ENCODE measurements around the gene SLC43A3. TPM values are rescaled to one million over a fixed set of nuclear protein-coding genes. Genes with fewer than 3 reads are reported as not detected.

Gene SLC43A3
- total RNA-seq, 4 donors from 2014 or later, result 26.6 to 90.4 (median 77.0) TPM

- intact Hi-C loops (cut with DNase I), result no loop called here
- no peaks in the 10 kb centered on the region for H3K4me1 ChIP-seq
- TF ChIP-seq EP300 (IDR thresholded peaks at IDR 0.05) (no peak), POLR2AphosphoS5 (IDR thresholded peaks at IDR 0.05) (no peak)
- peaks cover 0 to 30% (median 0%) of the 10 kb centered on the region in 4 donors for H3K27me3 ChIP-seq
- no peaks in the 10 kb centered on the region for H3K36me3 ChIP-seq
- H3K4me3 ChIP-seq, result no peak overlapping the region
- no peaks in the 10 kb centered on the region for H3K9me3 ChIP-seq
- no peak for DNase-seq (ENCODE audit: extremely low spot score)
- H3K27ac ChIP-seq (replicated peaks in 1 of 4), result no peak overlapping the region
- WGBS, result 76% methylated on average over 4 of the region's 4 CpGs
These were observed 41.4 kb upstream of the SLC43A3 start for GRCh38 chr11:57468276-57468675.

- TF ChIP-seq CTCF (IDR thresholded peaks at IDR 0.05), result no peak
- H3K36me3 ChIP-seq, result no peaks in the 10 kb centered on the region
- intact Hi-C loops (cut with DNase I), result no loop called here
- H3K4me3 ChIP-seq, result no peak overlapping the region
- WGBS, result 83% methylated on average over 22 of the region's 23 CpGs
- peaks cover 0 to 34% (median 0%) of the 10 kb centered on the region in 4 donors for H3K27me3 ChIP-seq
- H3K27ac ChIP-seq (replicated peaks in 1 of 4), result no peak overlapping the region
- H3K9me3 ChIP-seq, result no peaks in the 10 kb centered on the region
- no peak for DNase-seq (ENCODE audit: extremely low spot score)
- no peaks in the 10 kb centered on the region for H3K4me1 ChIP-seq
These were observed 40.7 kb upstream of the SLC43A3 start for GRCh38 chr11:57467508-57468157.

GRCh38 chr11:57466680-57467079 is 39.8 kb upstream of the SLC43A3 start:
- 66% methylated on average over 4 of the region's 4 CpGs for WGBS
- peaks cover 0 to 35% (median 0%) of the 10 kb centered on the region in 4 donors for H3K27me3 ChIP-seq
- H3K9me3 ChIP-seq, result no peaks in the 10 kb centered on the region
- H3K36me3 ChIP-seq, result no peaks in the 10 kb centered on the region
- DNase-seq (ENCODE audit: extremely low spot score), result no peak
- no peak overlapping the region for H3K4me3 ChIP-seq
- TF ChIP-seq EP300 (IDR thresholded peaks at IDR 0.05) (no peak), CTCF (IDR thresholded peaks at IDR 0.05) (no peak), POLR2A (IDR thresholded peaks at IDR 0.05; ENCODE audit: low read depth) (no peak)
- H3K4me1 ChIP-seq, result no peaks in the 10 kb centered on the region
- intact Hi-C loops (cut with DNase I), result no loop called here
- no peak overlapping the region for H3K27ac ChIP-seq (replicated peaks in 1 of 4)

GRCh38 chr11:57464539-57465181 is 37.7 kb upstream of the SLC43A3 start:
- peaks cover 7 to 18% (median 16%) of the 10 kb centered on the region in 4 donors for H3K4me1 ChIP-seq
- no peak overlapping the region for H3K27ac ChIP-seq (replicated peaks in 1 of 4)
- H3K27me3 ChIP-seq, result peaks cover 0 to 51% (median 16%) of the 10 kb centered on the region in 4 donors
- DNase-seq (ENCODE audit: extremely low spot score), result no peak
- no peaks in the 10 kb centered on the region for H3K36me3 ChIP-seq
- TF ChIP-seq POLR2A (IDR thresholded peaks at IDR 0.05; ENCODE audit: low read depth) (no peak), POLR2AphosphoS5 (IDR thresholded peaks at IDR 0.05) (no peak), CTCF (IDR thresholded peaks at IDR 0.05) (no peak), EP300 (IDR thresholded peaks at IDR 0.05) (no peak)
- no peaks in the 10 kb centered on the region for H3K9me3 ChIP-seq
- no peak overlapping the region for H3K4me3 ChIP-seq
- intact Hi-C loops (cut with DNase I), result no loop called here
- 63% methylated on average over 26 of the region's 30 CpGs for WGBS

- intact Hi-C loops (cut with DNase I), result no loop called here
- TF ChIP-seq CTCF (IDR thresholded peaks at IDR 0.05), result no peak
- no peak for TF ChIP-seq EP300 (IDR thresholded peaks at IDR 0.05)
- TF ChIP-seq POLR2AphosphoS5 (IDR thresholded peaks at IDR 0.05), result no peak
- no peak for TF ChIP-seq POLR2A (IDR thresholded peaks at IDR 0.05; ENCODE audit: low read depth)
- no peaks in the 10 kb centered on the region for H3K9me3 ChIP-seq
- peaks cover 0 to 58% (median 23%) of the 10 kb centered on the region in 4 donors for H3K27me3 ChIP-seq
- H3K4me3 ChIP-seq, result no peak overlapping the region
- DNase-seq (ENCODE audit: extremely low spot score), result no peak
- H3K36me3 ChIP-seq, result no peaks in the 10 kb centered on the region
- 72% methylated on average over 14 of the region's 14 CpGs for WGBS
- H3K27ac ChIP-seq (replicated peaks in 1 of 4), result no peak overlapping the region
- peaks cover 15 to 25% (median 24%) of the 10 kb centered on the region in 4 donors for H3K4me1 ChIP-seq
These were observed 37.0 kb upstream of the SLC43A3 start for GRCh38 chr11:57463671-57464538.
